Naive thymus-derived CD4-positive, alpha-beta T cell (primary cell): ENCODE results near the gene PCNX1. TPM values are rescaled to one million over a fixed set of nuclear protein-coding genes. Genes with fewer than 3 reads are reported as not detected.
"Not testable (repeated sequence)": the region's sequence is repeated elsewhere in the genome, so short reads cannot be mapped to it uniquely, and the experiment has no call there.

Experiments used
- ATAC-seq: fragments of 150-1000 bp; cut with Tn5 transposase; 2 replicates; pipeline ENCODE4 v1.10.0; 2021; ENCODE audit warnings: mild to moderate bottlenecking, moderate library complexity
- CTCF ChIA-PET: fragments of 350-600 bp; sonication (Branson Sonifier 250); formaldehyde crosslinking; loops from one replicate; lab custom pipeline; 2021; ENCODE audit warnings: antibody characterized with exemption; lab: Charles Lee
- POLR2A ChIA-PET: fragments of 350-600 bp; sonication (Branson Sonifier 250); formaldehyde crosslinking; loops from one replicate; lab custom pipeline; 2021; ENCODE audit warnings: antibody characterized with exemption, inconsistent platforms; lab: Charles Lee
- DNase-seq, 9 donors: peaks; one replicate each; pipeline versions ENCODE4 v3.0.0 to v3.0.0-alpha.2; 2020 to 2022; ENCODE audit warnings: mixed read lengths in 1 of 9
- H3K27ac ChIP-seq: one replicate; pipeline ENCODE4 v1.7.0; 2013; ENCODE audit warnings: mild to moderate bottlenecking, low read depth, low read length, moderate library complexity
- H3K27me3 ChIP-seq, 2 donors: one replicate each; pipeline ENCODE4 v1.7.0; 2013; ENCODE audit warnings: low read length in 2 of 2, mild to moderate bottlenecking in 2 of 2, moderate library complexity in 2 of 2; ENCODE audit not compliant: control insufficient read depth in 2 of 2, insufficient read depth in 2 of 2
- H3K36me3 ChIP-seq, 3 experiments: 1 replicate in 2 of 3; 2 replicates in 1 of 3; pipeline ENCODE4 v1.7.0; 2013; ENCODE audit warnings: low read length in 3 of 3, mild to moderate bottlenecking in 3 of 3, moderate library complexity in 1 of 3; ENCODE audit not compliant: insufficient read depth in 3 of 3, control insufficient read depth in 2 of 3
- H3K4me1 ChIP-seq, 2 donors: one replicate each; pipeline ENCODE4 v1.7.0; 2013; ENCODE audit warnings: low read length in 2 of 2, mild to moderate bottlenecking in 2 of 2, moderate library complexity in 1 of 2; ENCODE audit not compliant: control insufficient read depth in 2 of 2, insufficient read depth in 2 of 2
- H3K4me3 ChIP-seq: 2 replicates; pipeline ENCODE4 v1.7.0; 2013; ENCODE audit warnings: mild to moderate bottlenecking, low read length
- H3K9me3 ChIP-seq, 3 experiments: 1 replicate in 2 of 3; 2 replicates in 1 of 3; pipeline ENCODE4 v1.7.0; 2013; ENCODE audit warnings: low read length in 3 of 3; ENCODE audit not compliant: control insufficient read depth in 2 of 3
- H3K27ac Mint-ChIP-seq, 9 donors: one replicate each; pipeline ENCODE4 v1.8.0; 2020 to 2022; ENCODE audit warnings: mixed read lengths in 9 of 9, mild to moderate bottlenecking in 8 of 9, moderate library complexity in 5 of 9, inconsistent platforms in 2 of 9
- H3K27me3 Mint-ChIP-seq, 5 donors: one replicate each; pipeline ENCODE4 v1.8.0; 2021 to 2022; ENCODE audit warnings: mixed read lengths in 5 of 5, mild to moderate bottlenecking in 1 of 5
- H3K36me3 Mint-ChIP-seq, 5 donors: one replicate each; pipeline ENCODE4 v1.8.0; 2020 to 2022; ENCODE audit warnings: mixed read lengths in 5 of 5, mild to moderate bottlenecking in 3 of 5, inconsistent platforms in 1 of 5
- H3K4me1 Mint-ChIP-seq, 7 donors: one replicate each; pipeline ENCODE4 v1.8.0; 2020 to 2022; ENCODE audit warnings: mixed read lengths in 7 of 7, mild to moderate bottlenecking in 3 of 7, inconsistent platforms in 1 of 7
- H3K4me3 Mint-ChIP-seq, 10 donors: one replicate each; pipeline ENCODE4 v1.8.0; 2020 to 2022; ENCODE audit warnings: mild to moderate bottlenecking in 10 of 10, mixed read lengths in 10 of 10, moderate library complexity in 6 of 10, inconsistent platforms in 2 of 10
- H3K9me3 Mint-ChIP-seq, 11 donors: one replicate each; pipeline ENCODE4 v1.8.0; 2020 to 2022; ENCODE audit warnings: mixed read lengths in 11 of 11, mild to moderate bottlenecking in 4 of 11, inconsistent platforms in 1 of 11, moderate library complexity in 1 of 11
- intact Hi-C, 2 donors: fragments of 100-400 bp; cut with micrococcal nuclease; formaldehyde crosslinking; loops; one replicate each; pipeline ENCODE4 v1.15.1; 2023
- polyA plus RNA-seq, 2 donors: library from polyadenylated mRNA; unstranded; fragments of 300-500 nt; fragmentation: Illumina TruSeq; gene quantifications; one replicate each; pipeline ENCODE4 v1.2.3, GENCODE V29; 2021
- total RNA-seq, 6 experiments: library from RNA in 5 of 6; stranded (reverse) in 5 of 6; gene quantifications; 1 replicate in 5 of 6; 2 replicates in 1 of 6; pipeline ENCODE4 v1.2.3 and lab custom pipeline; 2021 to 2026

Gene PCNX1
- total and polyA plus RNA-seq, 7 experiments from 2014 or later: 11.2 to 114 (median 111) TPM

DNA sequence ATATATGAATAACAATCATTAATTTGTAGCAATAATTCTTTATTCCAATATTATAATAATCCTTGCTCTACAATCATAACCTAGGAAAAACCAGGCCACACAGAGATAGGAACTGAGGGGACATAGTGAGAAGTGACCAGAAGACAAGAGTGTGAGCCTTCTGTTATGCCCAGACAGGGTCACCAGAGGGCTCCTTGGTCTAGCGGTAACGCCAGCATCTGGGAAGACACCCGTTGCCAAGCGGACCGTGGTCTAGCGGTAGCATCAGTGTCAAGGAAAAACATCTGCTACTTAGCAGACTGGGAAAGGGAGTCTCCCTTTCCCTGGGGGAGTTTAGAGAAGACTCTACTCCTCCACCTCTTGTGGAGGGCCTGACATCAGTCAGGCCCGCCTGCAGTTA is 240.1 kb downstream of the PCNX1 start:
- H3K4me1 Mint-ChIP-seq: peaks cover 0 to 43% (median 6%) of the 10 kb centered on the region in 7 donors
- H3K27ac ChIP-seq, H3K27me3 ChIP-seq, ATAC-seq, CTCF ChIA-PET, H3K36me3 ChIP-seq, DNase-seq, H3K27ac Mint-ChIP-seq, H3K4me3 ChIP-seq, H3K27me3 Mint-ChIP-seq, POLR2A ChIA-PET, H3K4me3 Mint-ChIP-seq: not testable (repeated sequence)
- peaks cover 0 to 19% (median 8%) of the 10 kb centered on the region in 5 donors for H3K36me3 Mint-ChIP-seq
- H3K9me3 Mint-ChIP-seq: peaks cover 5 to 35% (median 13%) of the 10 kb centered on the region in 11 donors
- intact Hi-C loops: loop anchor here in 1 of 2 donors (10.0 kb wide), 1 partner anchor 97 kb away; no protein-coding TSS in a partner anchor
- Histone ChIP-seq H3K9me3 (peaks cover 0 to 12% (median 0%) of the 10 kb centered on the region in 3 experiments), H3K4me1 (peaks cover 6 to 14% of the 10 kb centered on the region in 2 donors)

DNA sequence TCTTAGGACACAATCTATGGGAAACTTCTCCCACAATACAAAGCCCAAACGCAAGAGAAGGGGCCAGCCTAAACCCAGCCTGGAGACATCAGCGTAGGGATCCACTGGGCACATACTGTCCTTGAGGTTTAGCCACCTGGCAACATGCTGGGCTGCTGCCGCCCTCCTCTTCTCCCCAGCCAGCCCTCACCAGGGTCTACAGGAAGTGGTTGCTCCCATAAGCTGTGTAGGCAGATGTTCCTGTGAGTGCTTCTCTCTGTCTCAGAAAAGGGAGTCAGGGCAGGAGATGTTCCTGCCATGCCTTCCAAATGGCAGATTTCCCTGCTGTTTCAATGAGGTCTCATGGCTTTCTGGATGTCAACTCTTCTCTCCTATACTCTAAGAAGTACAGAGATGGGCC is 241.4 kb downstream of the PCNX1 start:
- Histone ChIP-seq H3K4me1 (peaks cover 0 to under 1% of the 10 kb centered on the region in 2 donors), H3K9me3 (peaks cover 0 to 12% (median 0%) of the 10 kb centered on the region in 3 experiments), H3K4me3 (no peak overlapping the region), H3K27ac (no peak overlapping the region), H3K36me3 (no peaks in the 10 kb centered on the region), H3K27me3 (no peaks in the 10 kb centered on the region)
- peaks cover 0 to 30% (median 0%) of the 10 kb centered on the region in 7 donors for H3K4me1 Mint-ChIP-seq
- H3K27ac Mint-ChIP-seq: peak overlapping the region in 2 of 9 donors; percentile 55
- CTCF ChIA-PET: no interaction called here
- H3K4me3 Mint-ChIP-seq: peak overlapping the region in 2 of 10 donors; percentile 2 to 48
- peaks cover 0 to 4% (median 0%) of the 10 kb centered on the region in 5 donors for H3K27me3 Mint-ChIP-seq
- no peak for ATAC-seq
- intact Hi-C loops: loop anchor here in 1 of 2 donors (10.0 kb wide), 1 partner anchor 96 kb away; no protein-coding TSS in a partner anchor
- DNase-seq: no peak
- peaks cover 5 to 41% (median 14%) of the 10 kb centered on the region in 11 donors for H3K9me3 Mint-ChIP-seq
- peaks cover 0 to 19% (median 8%) of the 10 kb centered on the region in 5 donors for H3K36me3 Mint-ChIP-seq
- POLR2A ChIA-PET: no interaction called here

GRCh38 chr14:71150737-71151136 is 243.5 kb downstream of the PCNX1 start:
- peaks cover 0 to 21% (median 8%) of the 10 kb centered on the region in 5 donors for H3K36me3 Mint-ChIP-seq
- intact Hi-C loops: no loop called here

DNA sequence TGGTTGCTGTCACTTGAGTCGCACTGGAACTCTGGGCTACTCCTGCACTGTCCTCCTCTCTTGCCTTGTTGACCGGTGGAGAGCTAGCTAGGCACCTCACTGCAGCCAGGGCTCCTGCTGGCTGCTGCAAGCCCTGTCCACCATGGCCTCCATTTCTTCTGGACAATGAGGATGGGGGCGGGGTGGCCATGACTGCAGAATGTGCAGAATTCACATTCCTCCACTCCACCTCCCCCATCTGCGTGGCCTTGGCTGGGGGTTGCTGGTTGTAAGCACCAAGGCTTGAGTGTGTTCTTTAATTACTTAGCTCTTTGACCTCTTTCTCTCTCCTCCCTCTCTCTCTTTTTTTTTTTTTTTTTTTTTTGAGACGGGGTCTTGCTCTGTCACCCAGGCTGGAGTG is 248.5 kb downstream of the PCNX1 start:
- H3K9me3 Mint-ChIP-seq: peaks cover 0 to 33% (median 9%) of the 10 kb centered on the region in 11 donors
- H3K4me1 Mint-ChIP-seq: no peaks in the 10 kb centered on the region
- DNase-seq (no peak), ATAC-seq (no peak)
- Histone ChIP-seq H3K4me1 (no peaks in the 10 kb centered on the region), H3K27ac (no peak overlapping the region), H3K9me3 (peaks cover 0 to 11% (median 0%) of the 10 kb centered on the region in 3 experiments), H3K27me3 (no peaks in the 10 kb centered on the region), H3K36me3 (no peaks in the 10 kb centered on the region), H3K4me3 (no peak overlapping the region)
- POLR2A ChIA-PET: no interaction called here
- peaks cover 0 to 20% (median 8%) of the 10 kb centered on the region in 5 donors for H3K27me3 Mint-ChIP-seq
- CTCF ChIA-PET: no interaction called here
- no peak overlapping the region for H3K4me3 Mint-ChIP-seq
- peaks cover 0 to 11% (median 4%) of the 10 kb centered on the region in 5 donors for H3K36me3 Mint-ChIP-seq
- H3K27ac Mint-ChIP-seq: no peak overlapping the region
- intact Hi-C loops: no loop called here

More at GRCh38 chr14:71150737-71151136, 243.5 kb downstream of the PCNX1 start:
- Mint-ChIP-seq H3K9me3 (peaks cover 5 to 41% (median 14%) of the 10 kb centered on the region in 11 donors), H3K27me3 (peaks cover 0 to 16% (median 3%) of the 10 kb centered on the region in 5 donors), H3K27ac (no peak overlapping the region), H3K4me3 (no peak overlapping the region), H3K4me1 (peaks cover 0 to 20% (median 0%) of the 10 kb centered on the region in 7 donors)
- peaks cover 0 to 12% (median 0%) of the 10 kb centered on the region in 3 experiments for H3K9me3 ChIP-seq
- ATAC-seq (no peak), DNase-seq (no peak)
- ChIA-PET CTCF (no interaction called here), POLR2A (no interaction called here)
- no peak overlapping the region for H3K27ac ChIP-seq
- no peaks in the 10 kb centered on the region for H3K36me3 ChIP-seq
- no peak overlapping the region for H3K4me3 ChIP-seq
- H3K27me3 ChIP-seq: no peaks in the 10 kb centered on the region
- H3K4me1 ChIP-seq: no peaks in the 10 kb centered on the region

- H3K27ac Mint-ChIP-seq: no peak overlapping the region
- Histone ChIP-seq H3K27ac (no peak overlapping the region), H3K36me3 (no peaks in the 10 kb centered on the region), H3K9me3 (no peaks in the 10 kb centered on the region), H3K4me3 (no peak overlapping the region), H3K4me1 (no peaks in the 10 kb centered on the region), H3K27me3 (no peaks in the 10 kb centered on the region)
- DNase-seq (no peak), ATAC-seq (no peak)
- peaks cover 0 to 12% (median 3%) of the 10 kb centered on the region in 5 donors for H3K27me3 Mint-ChIP-seq
- H3K4me1 Mint-ChIP-seq: peaks cover 3 to 19% (median 4%) of the 10 kb centered on the region in 7 donors
- CTCF ChIA-PET: no interaction called here
- peaks cover 0 to 21% (median 3%) of the 10 kb centered on the region in 11 donors for H3K9me3 Mint-ChIP-seq
- POLR2A ChIA-PET: no interaction called here
- H3K36me3 Mint-ChIP-seq: peaks cover 0 to 4% (median 0%) of the 10 kb centered on the region in 5 donors
- H3K4me3 Mint-ChIP-seq: no peak overlapping the region
- intact Hi-C loops: no loop called here
Observed at GRCh38 chr14:71163050-71163841, 256.0 kb downstream of the PCNX1 start.

- POLR2A ChIA-PET: no interaction called here
- H3K4me3 Mint-ChIP-seq: no peak overlapping the region
- peaks cover 11 to 25% (median 11%) of the 10 kb centered on the region in 7 donors for H3K4me1 Mint-ChIP-seq
- H3K4me3 ChIP-seq: no peak overlapping the region
- H3K27me3 Mint-ChIP-seq: peaks cover 3 to 17% (median 4%) of the 10 kb centered on the region in 5 donors
- H3K9me3 ChIP-seq: no peaks in the 10 kb centered on the region
- no peak overlapping the region for H3K27ac Mint-ChIP-seq
- ATAC-seq (no peak), DNase-seq (no peak)
- H3K36me3 ChIP-seq: no peaks in the 10 kb centered on the region
- H3K4me1 ChIP-seq: peaks cover 0 to 3% of the 10 kb centered on the region in 2 donors
- H3K27ac ChIP-seq: no peak overlapping the region
- CTCF ChIA-PET: no interaction called here
- peaks cover 0 to 21% (median 2%) of the 10 kb centered on the region in 11 donors for H3K9me3 Mint-ChIP-seq
- peaks cover 0 to 4% (median 0%) of the 10 kb centered on the region in 5 donors for H3K36me3 Mint-ChIP-seq
- intact Hi-C loops: no loop called here
- no peaks in the 10 kb centered on the region for H3K27me3 ChIP-seq
Observed at GRCh38 chr14:71163842-71164629, 256.8 kb downstream of the PCNX1 start.
